SHP77 treated with DMSO at 0.1 percent for 48 hours (cell line): ENCODE measurements around the gene RAPGEF6.
A peak's percentile ranks its signal among the peaks of the same experiment; 100 is the strongest.

ENCODE experiments used
- DNase-seq: peaks from one replicate; lab custom pipeline; 2025; lab: John Stamatoyannopoulos, UW

Gene RAPGEF6

DNA sequence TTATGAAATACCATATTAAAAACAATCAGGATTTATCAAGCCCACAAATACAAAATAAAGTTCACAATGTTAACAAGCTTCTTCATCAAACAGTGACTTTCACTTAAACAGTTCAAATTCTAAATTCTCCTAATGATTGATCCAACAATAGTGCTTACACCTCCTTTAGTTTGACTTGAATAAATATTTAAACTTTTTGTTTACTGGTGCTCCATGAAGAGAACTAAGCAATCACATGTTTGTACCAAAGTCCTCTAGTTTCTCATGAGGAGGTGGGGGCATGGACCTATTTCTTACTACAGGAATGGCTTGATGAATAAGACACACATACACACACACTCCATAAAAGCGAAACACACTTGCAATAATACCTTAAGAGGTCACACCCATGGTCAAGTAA lies 95.8 kb downstream of the RAPGEF6 start:
- no peak for DNase-seq

- DNase-seq = no peak
Measured at GRCh38 chr5:131538177-131538593, 96.8 kb downstream of the RAPGEF6 start.

- DNase-seq = no peak
Measured at GRCh38 chr5:131536850-131537448, 98.1 kb downstream of the RAPGEF6 start.

- peak; percentile 91 for DNase-seq
Measured at GRCh38 chr5:131536211-131536826, 98.7 kb downstream of the RAPGEF6 start.

- DNase-seq = no peak
Measured at GRCh38 chr5:131534974-131535373, 100.1 kb downstream of the RAPGEF6 start.

DNA sequence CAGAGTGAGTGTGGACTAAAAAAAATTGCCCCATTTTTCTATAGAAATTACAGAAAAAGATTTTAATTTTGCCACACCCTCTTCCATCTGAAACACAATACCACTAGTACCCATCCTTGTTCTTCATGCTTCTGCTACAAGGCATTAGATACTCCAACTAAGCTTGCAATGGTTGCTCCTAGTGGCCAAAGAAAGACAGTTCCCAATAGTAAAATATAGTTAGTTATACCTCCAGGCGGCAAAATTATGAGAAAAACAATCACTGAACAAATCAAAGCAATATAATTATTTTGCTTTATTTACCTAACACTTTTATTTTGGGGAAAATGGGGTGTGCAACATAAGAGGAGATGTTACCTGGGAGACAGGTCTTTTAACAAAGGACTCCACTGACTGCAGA lies 101.2 kb downstream of the RAPGEF6 start:
- DNase-seq = peak; percentile 31

DNA sequence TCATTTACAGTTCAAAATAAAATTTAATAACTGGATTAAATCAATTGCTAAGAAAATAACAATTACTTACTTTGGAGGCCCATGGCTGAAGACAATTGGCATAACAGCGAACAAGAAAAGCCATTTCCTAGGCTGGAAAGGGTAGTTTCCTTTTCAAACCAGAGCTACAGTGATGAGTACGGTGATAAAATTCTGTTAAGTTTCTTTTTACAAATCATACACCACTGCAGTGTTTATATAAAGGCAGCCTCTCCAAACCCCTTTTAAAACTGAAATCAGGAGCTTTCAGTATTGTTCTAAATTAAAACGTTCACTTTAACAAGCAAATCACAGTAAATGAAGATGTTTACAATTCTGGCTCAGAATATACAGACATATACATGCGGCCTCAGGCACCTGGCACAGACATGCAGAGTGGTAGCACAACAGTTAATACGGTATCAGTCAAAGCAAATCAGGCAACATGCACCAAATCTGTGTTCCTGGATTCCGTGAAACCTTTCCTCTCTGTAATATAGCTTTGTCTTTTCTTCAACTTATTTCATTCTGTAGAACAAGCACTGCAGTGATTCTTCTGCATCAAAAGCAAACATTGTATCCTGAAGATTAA lies 102.9 kb downstream of the RAPGEF6 start:
- DNase-seq = peak; percentile 58

GRCh38 chr5:131530706-131531331 lies 104.2 kb downstream of the RAPGEF6 start:
- DNase-seq = peak; percentile 68

GRCh38 chr5:131528682-131529081 lies 106.3 kb downstream of the RAPGEF6 start:
- no peak for DNase-seq

- no peak for DNase-seq
Measured at GRCh38 chr5:131525805-131526204, 109.2 kb downstream of the RAPGEF6 start.

GRCh38 chr5:131524431-131524830 lies 110.6 kb downstream of the RAPGEF6 start:
- no peak for DNase-seq

GRCh38 chr5:131523500-131524185 lies 111.4 kb downstream of the RAPGEF6 start:
- no peak for DNase-seq

GRCh38 chr5:131521252-131521651 lies 113.8 kb downstream of the RAPGEF6 start:
- no peak for DNase-seq

DNA sequence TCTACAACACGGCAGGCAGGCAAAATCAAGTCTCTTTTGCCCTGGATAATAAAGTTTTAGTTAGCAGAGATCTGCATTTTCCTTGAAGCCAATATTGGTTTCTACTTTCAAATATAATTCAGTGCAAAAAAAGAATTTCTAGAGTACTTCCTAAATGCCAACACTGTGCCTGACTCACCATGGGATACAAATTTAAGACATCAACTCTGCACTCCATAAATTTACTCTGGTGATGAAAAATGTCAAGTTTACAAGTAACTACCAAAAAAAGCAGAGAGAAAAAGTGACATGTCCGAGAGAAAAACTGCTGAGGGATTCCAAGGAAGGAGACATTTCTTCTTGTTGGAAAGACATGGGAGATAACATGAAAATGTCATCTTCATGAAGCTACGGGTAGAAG lies 119.7 kb downstream of the RAPGEF6 start:
- no peak for DNase-seq

DNA sequence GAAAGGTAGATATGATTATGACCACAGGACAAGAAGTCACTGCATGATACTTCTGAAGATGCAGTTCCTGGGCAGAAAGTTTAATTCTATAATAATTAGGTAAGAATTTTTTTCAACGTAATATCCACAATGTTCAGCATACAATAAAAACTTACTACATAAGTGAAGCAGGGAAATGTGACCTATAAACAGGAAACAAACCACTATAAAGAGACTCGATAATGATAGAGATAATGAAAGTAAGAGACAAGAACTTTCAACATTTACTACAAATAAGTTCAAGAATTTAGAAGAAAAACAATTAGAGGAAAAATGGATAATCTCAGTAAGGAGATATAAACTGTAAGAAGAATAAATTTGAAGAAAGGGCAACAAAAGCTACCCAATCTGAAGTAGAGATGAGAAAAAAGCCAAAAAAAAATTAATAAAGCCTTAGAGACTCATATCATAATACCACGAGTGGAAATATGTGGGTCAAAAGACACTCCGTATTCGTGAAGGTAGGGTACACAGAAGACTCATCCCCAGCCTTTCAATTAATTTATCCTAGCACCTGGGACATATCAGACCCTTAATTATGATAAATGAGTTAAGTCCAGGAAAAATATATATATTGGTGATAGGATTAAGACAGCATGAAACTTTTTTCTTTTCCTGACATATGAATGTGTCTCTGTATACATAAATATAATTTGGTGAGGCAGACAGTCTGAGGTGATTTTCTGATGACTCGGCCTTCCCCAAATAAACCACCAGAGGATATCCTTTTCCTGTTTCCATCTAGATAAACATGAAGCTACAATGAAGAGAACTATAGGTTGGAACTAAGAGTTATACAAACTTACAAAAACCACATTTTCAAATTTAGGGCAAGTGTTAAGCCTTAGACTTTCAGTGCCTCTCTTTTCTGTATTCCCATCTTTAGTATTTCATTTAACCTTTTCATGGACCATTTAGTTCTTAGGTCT lies 120.4 kb downstream of the RAPGEF6 start:
- DNase-seq = no peak

GRCh38 chr5:131513780-131514179 lies 121.2 kb downstream of the RAPGEF6 start:
- no peak for DNase-seq

GRCh38 chr5:131511934-131512333 lies 123.1 kb downstream of the RAPGEF6 start:
- DNase-seq = no peak

GRCh38 chr5:131509801-131510200 lies 125.2 kb downstream of the RAPGEF6 start:
- DNase-seq = no peak

DNA sequence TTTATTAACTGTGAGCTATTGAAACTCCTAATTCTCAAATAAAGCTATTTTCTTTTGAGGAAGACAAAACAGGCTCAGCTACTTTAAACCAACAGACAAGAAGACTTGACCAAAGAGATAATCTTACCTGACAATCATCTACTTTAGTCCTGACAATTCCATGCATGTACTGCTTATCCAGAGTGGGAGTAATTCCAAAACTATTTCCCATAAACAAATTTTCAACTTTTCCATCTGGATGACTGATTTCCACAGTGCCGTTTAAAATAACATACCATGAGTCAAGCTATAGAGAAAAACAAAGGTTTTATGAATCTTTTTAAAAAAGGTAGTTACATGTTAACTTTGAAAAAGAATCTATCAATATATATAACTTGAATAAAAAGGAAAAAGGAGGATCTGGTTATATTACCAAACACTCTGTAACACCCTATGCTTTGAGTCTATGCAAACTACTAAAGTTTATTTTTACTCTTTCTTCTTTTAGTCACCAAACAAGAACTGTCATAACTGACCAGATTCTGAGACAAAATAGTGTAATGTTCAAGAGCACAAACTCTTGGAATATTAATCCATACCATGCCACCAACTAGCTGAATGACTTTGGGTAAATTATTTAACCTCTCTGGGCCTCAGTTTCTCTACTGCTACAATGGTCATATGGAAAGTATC lies 129.7 kb downstream of the RAPGEF6 start:
- no peak for DNase-seq

- peak; percentile 96 for DNase-seq
Measured at GRCh38 chr5:131496400-131496713, 138.7 kb downstream of the RAPGEF6 start.
